Fibroblast of peridontal ligament (primary cell): Measurements from ENCODE around the gene ZNF407.
"Not testable (repeated sequence)": the region's sequence is repeated elsewhere in the genome, so short reads cannot be mapped to it uniquely, and the experiment has no call there.

Source experiments
- DNase-seq: peaks from one replicate; pipeline ENCODE4 v3.0.0-alpha.2; 2010; ENCODE audit errors: extremely low read depth

Gene ZNF407

DNA sequence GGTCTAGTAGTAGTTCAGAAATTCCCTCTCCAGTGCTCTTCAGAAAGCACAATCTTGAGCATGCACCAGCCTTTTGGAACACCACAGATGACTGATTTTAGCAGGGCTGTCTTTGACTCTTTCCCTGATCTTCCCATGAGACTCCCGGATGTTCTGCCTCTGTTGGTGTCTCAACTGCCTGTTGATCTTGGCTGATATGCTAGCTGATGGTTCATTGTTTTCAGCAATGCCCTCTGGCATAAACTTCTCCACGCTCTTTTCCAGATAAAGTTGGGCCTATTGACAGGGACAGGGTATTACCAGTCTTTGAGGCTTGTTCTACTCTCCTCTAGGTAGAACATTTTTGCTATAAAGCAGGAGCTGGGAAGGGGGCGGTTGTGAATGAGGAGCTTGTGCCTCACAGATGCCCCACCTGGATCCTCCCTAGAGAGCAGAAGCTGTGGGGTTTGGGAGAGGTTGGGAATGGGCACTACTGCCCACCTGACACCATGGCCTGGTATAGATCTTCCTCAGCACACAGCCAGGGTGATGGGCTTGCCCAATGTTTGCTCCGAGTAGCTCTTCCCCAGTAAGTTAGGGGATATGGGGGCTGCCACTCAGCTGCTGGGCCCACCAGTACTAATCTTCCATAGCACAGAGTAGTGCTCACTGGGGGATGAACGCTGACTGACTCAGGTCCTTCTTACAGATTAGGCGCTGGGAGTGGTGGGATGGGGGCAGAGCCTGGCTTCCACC lies 500.0 kb downstream of the ZNF407 start:
- no peak for DNase-seq

DNA sequence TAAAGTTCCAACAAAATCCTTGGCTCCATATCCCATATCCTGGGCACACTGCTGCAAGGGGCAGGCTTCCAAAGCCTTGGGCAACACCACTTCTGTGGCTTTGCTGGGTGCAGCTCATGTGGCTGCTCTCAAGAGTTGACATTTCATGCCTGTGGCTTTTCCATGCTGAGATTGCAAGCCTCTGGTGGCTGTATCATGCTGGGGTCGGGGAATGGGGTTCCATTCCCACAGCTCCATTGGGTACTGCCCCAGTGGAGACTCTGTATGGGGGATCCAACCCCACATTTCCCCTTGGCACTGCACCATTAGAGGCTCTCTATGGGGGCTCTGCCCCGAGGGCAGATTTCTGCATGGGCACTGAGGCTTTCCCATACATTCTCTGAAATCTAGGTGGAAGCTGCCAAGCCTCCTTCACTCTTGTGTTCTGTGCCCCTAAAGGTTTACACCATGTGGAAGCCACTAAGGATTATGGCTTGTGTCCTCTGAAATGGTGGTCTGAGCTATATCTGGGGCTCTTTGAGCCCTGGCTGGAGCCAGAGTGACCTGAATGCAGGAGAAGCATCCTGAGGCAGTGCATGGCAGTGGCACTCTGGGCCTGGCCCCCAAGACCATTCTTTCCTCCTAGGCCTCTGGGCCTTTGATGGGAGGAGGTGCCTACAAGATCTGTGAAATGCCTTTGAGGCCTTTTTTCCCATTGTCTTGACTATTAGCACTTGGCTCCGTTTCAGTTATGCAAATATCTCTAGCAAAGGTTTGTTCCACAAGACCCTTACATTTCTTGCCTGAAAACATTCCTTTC lies 503.4 kb downstream of the ZNF407 start:
- no peak for DNase-seq

DNA sequence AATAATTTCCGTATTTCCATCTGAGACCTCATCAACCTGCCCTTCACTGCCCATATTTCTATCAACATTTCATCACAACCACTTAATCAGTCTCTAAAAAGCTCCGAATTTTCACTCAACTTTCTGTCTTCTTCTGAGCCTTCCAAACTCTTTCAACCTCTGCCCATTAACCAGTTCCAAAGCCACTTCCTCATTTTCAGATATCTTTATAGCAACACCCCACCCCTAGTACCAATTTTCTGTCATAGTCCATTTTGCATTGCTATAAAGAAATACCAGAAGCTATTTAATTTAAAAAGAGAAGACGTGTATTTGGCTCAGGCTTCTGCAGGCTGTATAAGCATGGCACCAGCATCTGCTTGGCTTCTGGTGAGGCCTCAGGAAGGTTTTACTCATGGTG lies 504.2 kb downstream of the ZNF407 start:
- DNase-seq = no peak

DNA sequence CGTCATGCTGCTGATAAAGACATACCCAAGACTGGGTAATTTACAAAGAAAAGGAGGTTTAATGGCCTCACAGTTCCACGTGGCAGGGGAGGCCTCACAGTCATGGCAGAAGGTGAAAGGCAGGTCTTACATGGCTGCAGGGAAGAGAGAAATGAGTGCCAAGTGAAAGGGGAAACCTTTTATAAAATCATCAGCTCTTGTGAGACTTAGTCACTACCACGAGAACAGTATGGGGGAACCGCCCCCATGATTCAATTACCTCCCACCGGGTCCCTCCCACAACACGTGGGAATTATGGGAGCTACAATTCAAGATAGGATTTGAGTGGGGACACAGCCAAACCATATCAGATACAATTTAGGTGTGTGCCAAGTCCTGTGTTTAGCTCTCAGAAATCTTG lies 506.4 kb downstream of the ZNF407 start:
- not testable (repeated sequence) for DNase-seq

DNA sequence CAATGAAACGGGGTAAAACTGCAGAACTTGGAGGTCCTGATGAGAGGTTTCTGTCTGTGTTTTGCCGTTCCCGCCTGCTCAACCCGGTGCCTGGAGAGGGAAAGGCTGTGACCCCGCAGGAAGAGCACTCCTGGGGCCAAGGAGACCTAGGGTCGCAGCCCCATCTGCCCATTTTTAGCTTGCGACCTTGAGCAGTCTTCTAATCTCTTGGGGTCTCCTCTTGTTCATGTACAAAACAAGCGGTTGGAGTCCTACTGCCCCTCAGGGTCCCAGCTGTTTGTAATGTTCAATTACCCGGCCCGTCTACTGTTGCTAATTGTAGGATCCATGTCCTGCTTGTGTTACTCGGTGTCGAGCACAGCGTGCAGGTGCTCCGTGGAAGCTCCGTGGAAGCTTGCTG lies 506.8 kb downstream of the ZNF407 start:
- no peak for DNase-seq

DNA sequence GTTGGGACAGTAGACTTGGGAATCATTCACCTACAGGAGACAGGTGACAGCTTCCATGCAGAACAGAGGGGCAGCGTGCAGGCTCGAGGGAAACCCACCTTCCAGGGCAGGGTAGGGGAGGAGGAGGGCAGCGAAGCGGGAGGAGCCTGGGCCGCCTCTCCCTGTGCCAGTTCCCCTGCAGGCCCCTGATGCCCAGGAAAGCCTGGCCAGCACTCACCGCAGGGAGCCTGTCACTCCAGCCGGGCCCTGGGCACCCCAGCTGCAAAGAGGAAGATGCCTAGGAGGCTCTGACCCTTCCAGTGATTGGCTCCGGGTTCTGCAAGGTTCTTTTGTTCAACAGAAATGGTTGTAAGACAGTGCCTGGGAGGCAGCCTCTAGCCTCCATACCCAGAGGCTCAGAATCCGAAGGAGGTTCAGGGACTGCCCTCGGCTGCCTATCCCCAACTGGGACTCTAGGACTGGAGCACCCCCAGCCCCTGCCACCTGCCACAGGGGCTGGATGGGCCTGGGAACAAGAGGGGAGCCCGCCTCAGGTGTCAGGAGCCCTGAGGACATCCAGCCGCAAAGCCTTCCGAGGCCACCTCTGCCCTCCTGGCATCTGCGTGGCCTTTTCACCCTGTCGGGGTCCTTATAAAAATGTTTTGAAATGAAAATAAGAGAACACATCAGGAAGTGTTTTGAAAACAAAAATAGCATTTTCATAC lies 508.0 kb downstream of the ZNF407 start:
- DNase-seq = no peak

DNA sequence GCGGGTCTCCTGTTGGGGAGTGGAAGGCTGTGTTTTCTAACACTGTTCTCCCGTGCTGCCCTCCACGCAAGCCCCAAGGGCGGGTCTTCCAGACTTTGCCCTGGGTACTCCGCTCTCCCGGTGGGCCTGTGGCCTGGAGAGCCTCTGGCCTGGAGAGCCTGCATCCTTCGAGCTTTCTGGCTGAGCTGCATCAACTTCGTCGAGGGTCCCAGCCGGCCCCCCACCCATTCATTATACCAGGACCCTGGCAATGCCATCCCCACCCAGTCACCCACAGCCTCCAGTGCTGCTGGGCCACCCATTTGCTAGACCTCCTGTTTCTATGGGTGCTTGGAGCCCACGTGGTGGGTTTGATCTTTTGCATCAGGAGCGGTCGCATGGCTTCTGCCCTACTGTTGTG lies 509.1 kb downstream of the ZNF407 start:
- DNase-seq = no peak

DNA sequence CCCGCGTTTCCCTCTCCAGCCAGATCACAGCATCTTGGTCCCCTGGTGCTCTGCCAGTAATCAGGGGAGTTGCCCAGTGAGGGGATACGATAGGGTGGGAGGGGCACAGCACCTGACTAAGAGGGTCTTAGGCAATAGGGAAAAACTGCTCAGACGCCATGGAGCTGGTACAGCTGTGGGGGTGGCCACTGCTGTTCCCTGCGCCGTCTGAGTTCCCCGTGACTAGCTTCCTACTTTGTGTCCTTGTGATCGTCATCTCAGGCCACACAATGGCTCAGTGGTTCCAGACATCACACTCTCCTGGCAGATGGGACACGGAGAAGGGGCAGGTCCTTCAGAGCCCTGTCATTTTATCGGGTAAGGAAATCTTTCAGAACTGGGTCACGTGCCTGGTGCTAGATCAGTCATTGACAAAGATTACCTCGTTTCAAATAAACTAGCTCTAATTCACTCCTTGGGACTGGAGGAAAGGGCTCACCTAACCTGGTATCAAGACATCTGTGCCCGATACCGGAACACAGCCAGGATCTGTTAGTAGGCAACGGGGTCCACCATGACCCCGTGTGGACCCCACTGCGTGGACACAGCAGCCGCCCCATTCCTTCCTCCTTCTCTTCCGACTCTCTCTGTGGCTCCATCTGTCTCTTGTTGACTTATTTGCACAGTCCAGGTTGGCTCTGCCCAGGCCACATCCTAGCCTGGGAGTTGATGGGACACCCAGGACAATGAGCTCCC lies 509.7 kb downstream of the ZNF407 start:
- no peak for DNase-seq

DNA sequence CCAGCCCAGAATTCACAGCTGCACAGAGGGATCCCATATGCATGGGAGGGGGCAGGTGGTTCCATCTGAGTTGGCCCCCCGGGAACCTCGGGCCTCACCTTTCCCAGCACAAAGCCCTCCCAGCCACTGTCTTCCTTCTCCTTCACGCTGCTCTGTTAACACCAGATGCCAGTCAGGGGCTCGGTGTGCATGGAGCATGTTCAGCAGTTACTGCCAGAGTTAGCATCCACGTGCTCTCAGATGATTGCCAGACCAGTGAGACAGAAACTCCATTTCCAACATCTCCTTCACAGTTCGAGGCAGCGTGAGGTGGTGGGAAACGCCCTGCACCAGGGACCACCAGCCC lies 510.2 kb downstream of the ZNF407 start:
- no peak for DNase-seq

DNA sequence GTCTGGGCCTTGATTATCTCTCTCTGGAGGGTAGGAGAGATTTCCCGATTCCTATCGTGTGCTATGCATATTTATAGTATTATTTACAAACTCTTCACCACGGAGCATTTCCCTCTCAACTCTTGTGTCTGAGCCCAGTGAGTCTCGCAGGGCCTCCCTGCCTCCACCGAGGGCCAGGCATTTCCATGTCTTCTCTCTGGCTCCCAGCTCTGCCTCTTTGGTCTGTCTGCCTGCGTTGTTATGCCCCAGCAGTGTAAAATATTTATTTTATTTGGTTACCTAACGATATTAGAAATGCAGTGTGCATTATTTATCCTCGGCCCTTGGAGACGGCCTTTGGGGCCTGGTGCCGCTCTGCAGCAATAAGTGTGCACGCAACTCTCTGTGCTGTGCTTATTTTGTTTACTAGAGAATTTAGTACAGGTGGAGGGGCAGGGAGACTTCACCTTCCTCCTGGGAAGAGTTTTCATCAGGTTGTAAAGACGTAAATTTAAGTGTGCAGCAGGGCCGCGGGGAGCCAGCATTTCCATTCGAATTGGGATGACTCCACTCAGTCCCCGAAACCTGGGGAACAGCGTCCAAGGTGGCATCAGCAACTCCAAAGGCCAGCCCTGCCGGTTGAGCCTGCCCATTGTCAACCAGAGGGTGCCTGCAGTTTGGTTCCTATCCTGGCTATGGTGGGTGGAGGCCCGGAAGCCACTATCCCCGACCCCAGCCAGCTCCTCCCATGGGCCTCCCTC lies 511.1 kb downstream of the ZNF407 start:
- DNase-seq = no peak

DNA sequence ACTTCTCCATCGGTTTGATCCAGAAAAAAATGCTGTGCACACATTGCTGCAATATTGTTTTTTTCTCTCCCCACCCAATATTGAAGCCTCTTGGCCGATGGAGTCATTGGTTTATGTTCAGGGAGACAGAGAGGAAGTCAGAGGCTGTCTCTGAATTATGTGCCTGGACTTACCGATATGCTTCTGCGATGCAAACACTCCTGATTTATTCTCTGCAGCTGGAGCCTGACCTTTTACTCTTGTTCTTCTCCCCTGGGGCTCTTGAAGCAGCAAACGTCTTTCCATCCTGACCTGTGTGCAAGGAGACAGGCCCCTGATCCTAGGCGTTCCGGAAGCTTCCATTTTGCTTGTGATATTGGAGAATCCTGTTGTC lies 511.6 kb downstream of the ZNF407 start:
- DNase-seq = no peak

DNA sequence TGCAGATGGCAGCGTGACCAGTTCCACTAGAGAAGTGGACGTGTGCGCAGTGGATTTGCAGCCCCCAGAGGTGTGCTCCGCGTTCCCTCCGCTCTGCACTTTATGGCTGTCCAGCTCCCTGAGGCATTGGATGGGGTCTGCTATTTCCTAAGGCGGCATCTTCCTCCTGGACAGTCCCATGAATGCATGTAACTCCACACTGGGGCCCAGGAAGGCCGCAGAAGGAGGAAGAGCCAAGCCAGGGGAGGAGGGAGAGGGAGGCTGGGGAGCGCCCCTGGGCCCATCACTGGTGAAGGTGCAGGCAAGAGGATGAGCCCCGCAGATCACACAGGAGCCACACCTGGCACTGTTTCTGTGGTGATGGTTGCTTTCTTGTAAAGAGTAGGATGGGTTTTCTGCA lies 512.1 kb downstream of the ZNF407 start:
- DNase-seq = no peak

DNA sequence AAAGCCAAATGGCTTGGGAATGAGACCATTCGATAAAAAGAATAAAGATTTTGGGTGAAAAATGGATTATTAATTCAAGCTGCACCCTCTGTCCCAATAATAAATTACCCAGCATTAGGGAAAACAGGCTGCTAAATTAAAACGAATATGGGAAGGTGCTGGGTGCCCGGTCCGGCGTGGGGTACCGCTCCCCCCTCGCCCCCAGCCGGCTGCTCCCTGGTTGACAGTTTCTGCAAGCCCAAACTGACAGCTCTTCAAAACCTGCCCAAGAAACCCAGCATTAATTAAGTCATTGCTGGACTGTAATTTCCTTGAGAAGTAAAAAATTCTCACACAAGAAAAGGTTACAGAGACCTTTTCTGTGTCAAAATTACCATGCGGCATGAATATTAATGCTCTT lies 512.6 kb downstream of the ZNF407 start:
- no peak for DNase-seq

DNA sequence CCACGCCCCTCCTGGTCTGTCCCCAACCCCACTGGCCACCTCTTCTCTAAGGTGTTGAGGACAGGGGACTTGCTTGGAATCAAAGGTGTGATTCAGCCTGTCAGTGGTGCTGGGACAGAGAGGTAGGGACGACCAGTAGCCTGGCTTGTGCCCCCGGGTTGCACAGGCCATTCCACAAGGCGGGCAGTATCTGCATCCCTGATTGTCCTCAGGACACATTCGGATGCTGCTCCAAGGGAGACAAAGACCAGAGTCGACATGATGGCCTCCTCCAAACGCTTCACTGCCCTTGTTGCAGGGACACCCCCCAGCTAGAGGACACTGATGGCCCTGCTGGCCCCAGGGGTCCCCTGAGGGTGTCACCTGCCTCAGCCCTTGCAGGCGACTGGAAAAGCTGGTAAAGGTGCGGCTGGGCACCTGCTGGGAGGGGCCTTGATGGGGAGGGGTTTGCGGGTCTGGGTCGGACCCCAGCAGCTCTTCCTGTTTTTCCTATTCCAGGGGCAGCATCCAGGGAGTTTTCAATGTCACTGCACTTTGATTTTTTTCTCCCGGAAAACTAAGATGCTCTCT lies 513.3 kb downstream of the ZNF407 start:
- DNase-seq = no peak

DNA sequence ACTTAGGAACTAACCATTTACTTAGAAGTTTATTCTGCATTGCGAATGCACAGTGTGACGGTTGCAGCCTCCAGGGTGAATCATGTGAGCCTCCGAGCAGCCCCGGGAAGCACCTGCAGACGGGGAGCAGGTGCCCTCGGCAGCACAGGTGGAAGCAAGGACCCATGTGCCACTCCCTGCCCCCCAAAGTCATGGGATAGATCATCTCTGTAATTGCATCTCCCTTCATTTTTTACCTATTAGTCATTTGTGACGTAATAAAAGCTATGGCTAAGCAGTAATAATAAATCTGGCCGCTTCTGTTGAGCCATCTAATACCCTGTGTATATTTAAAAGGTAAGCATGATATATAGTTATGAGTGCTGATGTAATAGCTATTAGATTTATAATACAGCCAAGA lies 514.1 kb downstream of the ZNF407 start:
- DNase-seq = no peak

DNA sequence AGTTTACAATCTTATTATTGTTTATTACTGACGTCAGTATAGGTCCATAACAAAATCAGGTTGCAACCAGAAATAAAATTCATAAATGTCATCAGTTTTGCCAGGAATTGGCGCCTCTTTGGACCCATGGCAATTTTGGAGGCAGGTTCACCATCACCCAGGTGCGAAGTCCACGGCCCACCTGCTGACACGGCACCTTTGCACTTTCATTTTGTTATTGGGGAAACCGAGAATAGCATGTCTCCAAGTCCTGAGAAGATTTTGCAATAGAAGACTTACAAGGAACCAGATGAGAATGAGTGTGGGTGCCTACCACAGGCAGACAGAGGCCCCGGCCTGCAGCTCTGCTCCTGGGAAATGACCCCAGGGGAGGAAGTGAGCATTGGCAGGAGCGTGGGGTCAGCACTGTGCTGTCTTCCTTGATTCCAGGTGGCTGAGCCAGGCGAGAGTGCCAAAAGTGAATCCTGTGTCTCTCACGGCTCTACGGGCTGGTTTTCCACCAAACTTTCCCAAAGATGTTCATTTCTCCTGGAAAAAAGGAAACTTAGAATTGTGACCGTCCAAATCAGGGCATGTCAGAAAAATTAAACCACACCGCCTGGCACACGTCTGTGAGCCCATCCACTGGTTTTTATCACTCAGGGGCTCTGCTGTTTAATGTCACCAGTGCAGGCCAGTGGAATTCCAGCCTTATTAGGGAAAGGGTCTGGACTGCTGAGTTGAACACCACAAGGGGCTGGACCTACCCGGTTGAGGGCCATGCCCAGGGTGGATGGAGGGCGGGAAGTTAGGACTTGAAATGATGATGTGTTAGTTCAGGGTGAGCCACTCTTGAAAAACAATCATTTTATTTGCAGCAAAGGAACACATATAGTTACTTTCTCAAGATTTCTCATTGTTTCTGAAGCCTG lies 514.8 kb downstream of the ZNF407 start:
- no peak for DNase-seq

DNA sequence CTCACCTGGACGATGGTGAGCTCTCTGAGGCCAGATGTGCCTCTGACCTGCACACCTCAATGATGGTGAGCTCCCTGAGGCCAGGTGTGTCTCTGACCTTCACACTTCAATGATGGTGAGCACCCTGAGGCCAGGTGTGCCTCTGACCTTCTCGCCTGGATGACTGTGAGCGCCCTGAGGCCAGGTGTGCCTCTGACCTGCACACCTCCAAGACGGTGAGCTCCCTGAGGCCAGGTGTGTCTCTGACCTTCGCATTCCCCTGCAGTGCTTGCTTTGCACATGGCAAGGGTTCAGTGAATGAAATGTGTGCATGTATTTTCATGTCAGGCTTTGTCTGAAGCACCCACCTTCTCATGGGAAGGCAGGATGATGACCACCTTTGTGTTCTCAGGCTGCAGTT lies 515.8 kb downstream of the ZNF407 start:
- DNase-seq = no peak

DNA sequence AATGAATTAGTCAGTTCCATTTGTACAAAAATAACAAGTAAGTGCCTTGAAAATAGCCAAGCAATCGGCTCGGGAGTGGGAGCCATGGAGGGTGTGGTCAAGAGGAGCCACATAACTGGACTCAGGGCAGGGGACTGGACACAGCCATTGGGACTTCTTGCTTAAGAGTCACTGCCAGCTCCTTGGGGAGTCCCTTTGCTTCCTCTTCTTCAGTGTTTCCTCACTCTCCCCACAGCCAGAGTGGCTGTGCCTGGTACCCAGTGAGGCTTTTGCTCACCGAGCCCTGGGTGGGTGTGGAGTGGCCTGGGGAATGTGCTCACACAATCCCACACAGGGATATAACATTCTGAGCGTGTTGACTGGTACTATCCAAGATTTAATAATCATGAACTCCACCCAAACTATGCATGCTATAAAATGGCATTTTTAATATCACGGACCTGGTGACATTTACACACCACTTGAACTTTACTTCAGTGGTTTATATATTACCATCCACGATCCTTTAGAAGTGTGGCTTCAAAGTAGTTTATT lies 516.6 kb downstream of the ZNF407 start:
- DNase-seq = no peak
